OCI-LY7 (cell line): ENCODE data around the gene MAVS. TPM values are rescaled to one million over a fixed set of nuclear protein-coding genes. Genes with fewer than 3 reads are reported as not detected.

Experiments
- BruUV-seq: library from RNA; stranded (reverse); fragments of 400-500 nt; replicated peaks from 2 replicates; lab custom pipeline; 2021; lab: Mats Ljungman, UMichigan
- CTCF ChIA-PET: fragments of 300-600 bp; sonication (Branson Sonifier 250); formaldehyde crosslinking; loops from one replicate; lab custom pipeline; 2022; ENCODE audit warnings: antibody characterized with exemption; ENCODE audit not compliant: unreplicated experiment; lab: Charles Lee
- POLR2A ChIA-PET: fragments of 300-600 bp; sonication (Branson Sonifier 250); formaldehyde crosslinking; loops from one replicate; lab custom pipeline; 2022; ENCODE audit warnings: antibody characterized with exemption; lab: Charles Lee
- DNase-seq: peaks from one replicate; pipeline ENCODE4 v3.0.0-alpha.2; 2015; ENCODE audit warnings: low spot score
- H2AFZ ChIP-seq: fragments of 200-600 bp; sonication (generic), shearing (Covaris generic); 2 replicates; pipeline ENCODE4 v1.6.1; 2014; ENCODE audit warnings: mild to moderate bottlenecking, antibody characterized with exemption, low read length, moderate library complexity
- H3K27ac ChIP-seq: fragments of 200-600 bp; sonication (generic); 2 replicates; pipeline ENCODE4 v1.5.1; 2014; ENCODE audit warnings: mixed run types, low read depth, mild to moderate bottlenecking, moderate library complexity, low read length, inconsistent platforms; ENCODE audit not compliant: poor library complexity, severe bottlenecking
- H3K36me3 ChIP-seq: fragments of 200-600 bp; sonication (generic); 2 replicates; pipeline ENCODE4 v1.6.1; 2014; ENCODE audit warnings: mild to moderate bottlenecking, antibody characterized with exemption, low read length, moderate library complexity, mixed read lengths; ENCODE audit not compliant: insufficient read depth
- H3K4me1 ChIP-seq: fragments of 200-600 bp; sonication (generic); 2 replicates; pipeline ENCODE4 v1.5.1; 2014; ENCODE audit warnings: mild to moderate bottlenecking, low read length; ENCODE audit not compliant: insufficient read depth, poor library complexity, severe bottlenecking
- H3K4me2 ChIP-seq: fragments of 200-600 bp; sonication (generic); 2 replicates; pipeline ENCODE4 v1.6.1; 2014; ENCODE audit warnings: mild to moderate bottlenecking, low read length
- H3K4me3 ChIP-seq: fragments of 200-600 bp; sonication (generic); 2 replicates; pipeline ENCODE4 v1.5.1; 2014; ENCODE audit warnings: mild to moderate bottlenecking, low read depth, low read length; ENCODE audit not compliant: poor library complexity, severe bottlenecking
- H3K79me2 ChIP-seq: fragments of 200-600 bp; sonication (generic); 2 replicates; pipeline ENCODE4 v1.6.1; 2016; ENCODE audit warnings: low read depth, mild to moderate bottlenecking, low read length, moderate library complexity, mixed read lengths; ENCODE audit not compliant: insufficient read depth
- H3K9me2 ChIP-seq: fragments of 200-600 bp; sonication (generic); 2 replicates; pipeline ENCODE4 v1.6.1; 2016; ENCODE audit warnings: mild to moderate bottlenecking, low read length, mixed read lengths; ENCODE audit not compliant: insufficient read depth
- H3K9me3 ChIP-seq: fragments of 200-600 bp; sonication (generic); 2 replicates; pipeline ENCODE4 v1.6.1; 2014; ENCODE audit warnings: mild to moderate bottlenecking, mixed run types, low read length, mixed read lengths
- H4K20me1 ChIP-seq: fragments of 200-600 bp; sonication (generic); 2 replicates; pipeline ENCODE4 v1.6.1; 2014; ENCODE audit warnings: mild to moderate bottlenecking, antibody characterized with exemption, low read length, moderate library complexity, mixed read lengths; ENCODE audit not compliant: insufficient read depth
- EZH2phosphoT487 ChIP-seq: fragments of 200-600 bp; sonication (generic); IDR thresholded peaks from 2 replicates; pipeline ENCODE4 v1.6.1; 2018; ENCODE audit warnings: low read depth, borderline replicate concordance, mild to moderate bottlenecking, mixed run types, antibody characterized with exemption, low read length, moderate library complexity, mixed read lengths
- intact Hi-C: fragments of 100-400 bp; cut with micrococcal nuclease; formaldehyde crosslinking; loops from one replicate; pipeline ENCODE4 v1.10.0; 2022; ENCODE audit not compliant: unreplicated experiment
- total RNA-seq, 2 experiments: library from RNA; depleted of rRNA in 1 of 2; stranded (reverse); fragments of >200 nt in 1 of 2; shearing (Covaris generic) in 1 of 2; gene quantifications; 2 replicates each; pipeline ENCODE4 v1.2.3, GENCODE V29; 2014 to 2022
- TF ChIP-seq, protein P1 (sequence below): fragments of 200-600 bp; sonication (generic); conservative IDR thresholded peaks from 2 replicates; pipeline ENCODE4 v1.5.1; 2014; ENCODE audit warnings: mild to moderate bottlenecking, antibody characterized with exemption, low read length, moderate library complexity, mixed read lengths

The MAVS gene
- total RNA-seq, 2 experiments from 2014 or later: 19.8 to 35.5 TPM

GRCh38 chr20:3801846-3802245 is 44.8 kb upstream of the MAVS start:
- Histone ChIP-seq H3K36me3 (peaks cover 85% of the 10 kb centered on the region), H3K79me2 (peaks cover 27% of the 10 kb centered on the region), H3K4me3 (no peak overlapping the region), H3K4me1 (peaks cover 32% of the 10 kb centered on the region), H3K27ac (no peak overlapping the region), H4K20me1 (no peaks in the 10 kb centered on the region; the same call in 1 of the 2 replicates), H3K9me2 (no peaks in the 10 kb centered on the region), H3K9me3 (no peaks in the 10 kb centered on the region), H3K4me2 (no peak overlapping the region), H2AFZ (no peak overlapping the region)
- no peak for DNase-seq
- TF ChIP-seq, protein P1, sequence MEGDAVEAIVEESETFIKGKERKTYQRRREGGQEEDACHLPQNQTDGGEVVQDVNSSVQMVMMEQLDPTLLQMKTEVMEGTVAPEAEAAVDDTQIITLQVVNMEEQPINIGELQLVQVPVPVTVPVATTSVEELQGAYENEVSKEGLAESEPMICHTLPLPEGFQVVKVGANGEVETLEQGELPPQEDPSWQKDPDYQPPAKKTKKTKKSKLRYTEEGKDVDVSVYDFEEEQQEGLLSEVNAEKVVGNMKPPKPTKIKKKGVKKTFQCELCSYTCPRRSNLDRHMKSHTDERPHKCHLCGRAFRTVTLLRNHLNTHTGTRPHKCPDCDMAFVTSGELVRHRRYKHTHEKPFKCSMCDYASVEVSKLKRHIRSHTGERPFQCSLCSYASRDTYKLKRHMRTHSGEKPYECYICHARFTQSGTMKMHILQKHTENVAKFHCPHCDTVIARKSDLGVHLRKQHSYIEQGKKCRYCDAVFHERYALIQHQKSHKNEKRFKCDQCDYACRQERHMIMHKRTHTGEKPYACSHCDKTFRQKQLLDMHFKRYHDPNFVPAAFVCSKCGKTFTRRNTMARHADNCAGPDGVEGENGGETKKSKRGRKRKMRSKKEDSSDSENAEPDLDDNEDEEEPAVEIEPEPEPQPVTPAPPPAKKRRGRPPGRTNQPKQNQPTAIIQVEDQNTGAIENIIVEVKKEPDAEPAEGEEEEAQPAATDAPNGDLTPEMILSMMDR: no peak
- TF ChIP-seq EZH2phosphoT487: no peak
- BruUV-seq: no TSS peak
- intact Hi-C loops: no loop called here
- ChIA-PET POLR2A (no interaction called here), CTCF (interaction anchor here (0.6 kb wide), 1 partner anchor 17 kb away, joined by 3 read pairs; no protein-coding TSS in a partner anchor)

DNA sequence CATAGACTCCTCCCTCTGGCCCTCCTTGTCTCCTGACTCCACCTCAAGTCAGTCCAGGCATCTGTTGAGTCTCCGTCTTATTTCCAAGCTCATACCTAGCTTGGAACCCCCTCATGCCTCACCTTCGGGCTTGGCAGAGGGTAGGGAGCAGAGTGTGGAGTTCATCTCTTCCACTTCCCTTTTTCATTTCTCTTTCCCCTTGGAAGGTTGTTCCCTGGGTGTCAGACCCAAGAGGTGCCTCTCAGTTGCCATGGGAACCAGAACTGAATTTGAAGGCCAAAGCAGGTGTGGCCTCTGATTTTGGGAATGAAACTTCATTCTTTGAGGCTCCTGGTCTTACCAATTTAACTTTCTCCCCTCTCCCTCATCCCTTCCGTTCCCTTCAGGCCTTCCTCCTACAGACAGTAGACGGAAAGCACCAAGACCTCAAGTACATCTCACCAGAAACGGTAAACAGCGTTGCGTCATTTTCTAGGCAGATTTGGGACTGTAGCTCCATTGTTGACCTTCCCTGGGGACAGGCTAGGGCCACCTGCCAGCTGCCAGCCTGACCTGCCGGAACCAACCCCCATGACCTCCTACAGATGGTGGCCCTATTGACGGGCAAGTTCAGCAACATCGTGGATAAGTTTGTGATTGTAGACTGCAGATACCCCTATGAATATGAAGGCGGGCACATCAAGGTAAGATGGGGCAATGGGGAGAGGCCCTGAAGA is 44.0 kb upstream of the MAVS start:
- BruUV-seq: no TSS peak

More for the DNA sequence above, 44.0 kb upstream of the MAVS start:
- H3K27ac ChIP-seq: no peak overlapping the region
- intact Hi-C loops: no loop called here
- H2AFZ ChIP-seq: no peak overlapping the region
- H3K4me3 ChIP-seq: no peak overlapping the region
- H3K79me2 ChIP-seq: peaks cover 18% of the 10 kb centered on the region
- DNase-seq: no peak
- no peaks in the 10 kb centered on the region for H3K9me3 ChIP-seq
- H3K4me1 ChIP-seq: peaks cover 38% of the 10 kb centered on the region
- TF ChIP-seq, protein P1: no peak
- TF ChIP-seq EZH2phosphoT487: no peak
- H3K36me3 ChIP-seq: peaks cover 82% of the 10 kb centered on the region
- CTCF ChIA-PET: interaction anchor here (0.6 kb wide), 1 partner anchor 16 kb away, joined by 3 read pairs; no protein-coding TSS in a partner anchor
- H4K20me1 ChIP-seq: no peaks in the 10 kb centered on the region
- no peaks in the 10 kb centered on the region for H3K9me2 ChIP-seq
- POLR2A ChIA-PET: no interaction called here
- H3K4me2 ChIP-seq: no peak overlapping the region
